ENCODE measurements around the gene HECW1.

The HECW1 gene

DNA sequence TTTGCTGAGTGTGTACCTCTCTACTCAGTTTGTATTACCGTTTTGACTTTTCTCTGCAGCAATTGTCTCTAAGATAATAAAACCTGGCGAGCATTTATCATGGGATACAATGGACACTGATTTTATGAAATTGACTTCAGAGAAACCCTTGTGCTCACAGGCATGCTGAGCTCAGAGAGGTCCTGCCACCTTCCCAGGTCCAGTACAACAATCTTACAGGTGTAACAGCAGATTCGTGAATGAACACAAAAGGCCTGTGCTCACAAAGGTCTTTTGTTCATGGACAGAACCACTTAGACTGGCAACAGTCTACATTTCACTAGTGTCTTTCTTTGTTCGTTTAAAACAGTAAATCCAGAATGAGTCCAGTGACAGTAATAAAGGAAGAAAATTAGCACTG is 43.2 kb downstream of the HECW1 start:
- Histone ChIP-seq H3K27ac (ENCODE audit: low read length) (no peak overlapping the region), H3K27me3 (ENCODE audit: control insufficient read depth, insufficient read depth, low read length) (no peaks in the 10 kb centered on the region), H3K36me3 (ENCODE audit: control insufficient read depth, low read depth, low read length) (no peaks in the 10 kb centered on the region), H3K4me3 (ENCODE audit: low read length) (no peak overlapping the region), H3K9ac (ENCODE audit: low read length) (no peak overlapping the region), H3K9me3 (ENCODE audit: control insufficient read depth, low read depth, low read length) (no peaks in the 10 kb centered on the region), H3K4me1 (ENCODE audit: control insufficient read depth, low read depth, low read length) (no peaks in the 10 kb centered on the region)

DNA sequence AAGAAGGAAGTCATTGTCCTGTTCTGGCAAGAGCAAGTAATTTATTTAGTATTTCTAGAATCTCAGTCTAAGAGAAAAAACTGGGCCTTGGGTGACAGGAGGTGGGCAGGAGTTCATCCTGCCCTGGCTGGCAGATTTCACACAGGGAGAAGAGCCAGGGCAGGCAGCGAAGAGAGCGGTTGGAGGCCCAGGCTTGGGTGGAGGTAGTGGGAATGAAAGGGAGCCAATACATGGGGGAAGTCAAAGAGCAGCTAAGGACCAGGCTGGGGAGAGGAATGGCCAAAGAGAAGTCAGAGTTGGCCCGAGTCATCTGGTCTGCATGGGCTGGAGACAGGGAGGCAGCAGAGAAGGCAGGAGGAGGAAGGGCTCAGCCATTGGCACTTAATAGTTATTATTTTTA is 51.4 kb downstream of the HECW1 start:
- Histone ChIP-seq H3K4me3 (ENCODE audit: low read length) (no peak overlapping the region), H3K27ac (ENCODE audit: low read length) (no peak overlapping the region), H3K4me1 (ENCODE audit: control insufficient read depth, low read depth, low read length) (no peaks in the 10 kb centered on the region), H3K9me3 (ENCODE audit: control insufficient read depth, low read depth, low read length) (no peaks in the 10 kb centered on the region), H3K36me3 (ENCODE audit: control insufficient read depth, low read depth, low read length) (no peaks in the 10 kb centered on the region), H3K27me3 (ENCODE audit: control insufficient read depth, insufficient read depth, low read length) (no peaks in the 10 kb centered on the region), H3K9ac (ENCODE audit: low read length) (no peak overlapping the region)

DNA sequence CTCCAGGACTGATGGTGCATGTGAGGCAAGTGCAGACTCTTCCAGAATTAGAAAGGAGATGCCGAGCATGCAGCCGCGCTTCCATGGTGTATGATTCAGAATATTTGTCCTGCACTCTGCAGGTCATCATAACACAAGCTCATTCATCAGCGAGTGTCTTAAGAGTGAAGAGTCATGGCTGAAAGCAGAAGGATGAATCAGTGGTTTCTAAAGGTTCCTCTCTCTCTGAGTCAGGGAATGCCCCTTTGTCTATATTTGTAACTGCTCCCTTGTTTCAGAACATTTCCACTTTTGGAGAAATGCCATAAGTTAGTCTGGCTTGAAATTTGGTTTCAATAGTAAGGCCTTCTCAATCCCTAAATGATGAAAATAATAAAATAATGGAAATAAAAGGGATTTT is 52.3 kb downstream of the HECW1 start:
- Histone ChIP-seq H3K27ac (ENCODE audit: low read length) (no peak overlapping the region), H3K9ac (ENCODE audit: low read length) (no peak overlapping the region), H3K36me3 (ENCODE audit: control insufficient read depth, low read depth, low read length) (no peaks in the 10 kb centered on the region), H3K4me3 (ENCODE audit: low read length) (no peak overlapping the region), H3K9me3 (ENCODE audit: control insufficient read depth, low read depth, low read length) (no peaks in the 10 kb centered on the region), H3K27me3 (ENCODE audit: control insufficient read depth, insufficient read depth, low read length) (no peaks in the 10 kb centered on the region), H3K4me1 (ENCODE audit: control insufficient read depth, low read depth, low read length) (no peaks in the 10 kb centered on the region)

DNA sequence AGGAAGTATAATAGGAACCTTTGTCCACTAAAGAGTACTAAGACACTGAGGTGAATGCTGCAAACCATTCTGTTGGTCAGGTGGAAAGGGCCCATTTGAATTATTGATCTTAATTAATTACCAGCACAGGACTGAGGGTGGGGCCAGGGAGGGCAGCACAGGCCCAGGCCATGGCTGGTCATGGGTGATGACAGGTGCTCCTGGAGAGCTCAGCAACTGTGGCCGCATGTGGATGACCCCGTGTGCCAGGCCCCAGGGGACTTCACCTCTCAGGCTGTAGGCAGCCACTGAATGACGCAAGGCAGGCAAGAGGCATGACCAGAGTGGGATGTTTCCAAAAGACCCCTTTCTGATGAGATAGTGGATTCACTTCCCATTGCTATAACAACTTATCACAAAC is 54.2 kb downstream of the HECW1 start:
- H3K9ac ChIP-seq (ENCODE audit: low read length) = no peak overlapping the region
- H3K4me1 ChIP-seq (ENCODE audit: control insufficient read depth, low read depth, low read length) = peaks cover 11% of the 10 kb centered on the region
- no peaks in the 10 kb centered on the region for H3K36me3 ChIP-seq (ENCODE audit: control insufficient read depth, low read depth, low read length)
- H3K27me3 ChIP-seq (ENCODE audit: control insufficient read depth, insufficient read depth, low read length) = no peaks in the 10 kb centered on the region
- no peak overlapping the region for H3K27ac ChIP-seq (ENCODE audit: low read length)
- H3K4me3 ChIP-seq (ENCODE audit: low read length) = no peak overlapping the region
- H3K9me3 ChIP-seq (ENCODE audit: control insufficient read depth, low read depth, low read length) = no peaks in the 10 kb centered on the region

DNA sequence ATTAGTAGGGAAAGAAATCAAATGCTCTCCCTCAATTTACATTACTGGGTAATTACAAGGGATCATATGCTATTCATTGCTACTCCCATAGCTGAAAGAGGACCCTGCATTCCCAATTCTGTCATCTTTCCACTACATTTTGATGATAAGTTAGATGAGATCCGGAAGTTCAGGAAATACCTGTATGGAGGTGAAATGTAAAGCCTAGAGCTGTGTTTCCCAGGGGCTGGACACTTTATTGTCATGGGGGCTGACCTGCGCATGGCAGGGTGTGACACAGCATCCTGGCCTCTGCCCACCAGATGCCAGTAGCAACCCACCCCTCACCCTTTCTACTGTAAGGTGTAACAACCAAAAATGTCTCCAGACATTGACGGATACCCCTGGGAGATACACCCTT is 56.6 kb downstream of the HECW1 start:
- Histone ChIP-seq H3K4me1 (ENCODE audit: control insufficient read depth, low read depth, low read length) (peaks cover 11% of the 10 kb centered on the region), H3K27ac (ENCODE audit: low read length) (no peak overlapping the region), H3K27me3 (ENCODE audit: control insufficient read depth, insufficient read depth, low read length) (no peaks in the 10 kb centered on the region), H3K9ac (ENCODE audit: low read length) (no peak overlapping the region), H3K4me3 (ENCODE audit: low read length) (no peak overlapping the region), H3K36me3 (ENCODE audit: control insufficient read depth, low read depth, low read length) (no peaks in the 10 kb centered on the region), H3K9me3 (ENCODE audit: control insufficient read depth, low read depth, low read length) (no peaks in the 10 kb centered on the region)

DNA sequence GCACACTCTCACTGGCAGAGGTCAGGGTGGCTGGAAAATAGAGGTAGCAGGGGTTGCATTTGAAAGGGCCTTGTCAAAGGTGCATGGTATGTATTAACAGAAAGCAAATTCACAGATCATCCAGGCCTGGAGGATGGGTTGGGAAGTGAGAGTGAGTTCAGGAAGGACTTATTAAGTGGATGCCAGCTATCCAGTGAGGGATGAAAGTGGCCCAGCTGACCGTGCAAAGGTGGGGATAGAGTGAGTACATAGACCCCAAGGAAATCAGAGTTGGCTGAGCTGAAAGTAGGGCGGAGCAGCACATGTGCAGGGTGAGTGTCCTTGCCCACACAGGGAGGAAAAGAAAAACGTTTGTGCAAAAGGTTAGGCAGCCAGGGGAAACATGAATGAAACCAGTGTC is 58.1 kb downstream of the HECW1 start:
- no peaks in the 10 kb centered on the region for H3K9me3 ChIP-seq (ENCODE audit: control insufficient read depth, low read depth, low read length)
- H3K27me3 ChIP-seq (ENCODE audit: control insufficient read depth, insufficient read depth, low read length) = no peaks in the 10 kb centered on the region
- H3K36me3 ChIP-seq (ENCODE audit: control insufficient read depth, low read depth, low read length) = no peaks in the 10 kb centered on the region
- H3K4me1 ChIP-seq (ENCODE audit: control insufficient read depth, low read depth, low read length) = peaks cover 11% of the 10 kb centered on the region
- no peak overlapping the region for H3K9ac ChIP-seq (ENCODE audit: low read length)
- no peak overlapping the region for H3K27ac ChIP-seq (ENCODE audit: low read length)
- H3K4me3 ChIP-seq (ENCODE audit: low read length) = no peak overlapping the region

GRCh38 chr7:43175570-43176200 is 63.2 kb downstream of the HECW1 start:
- H3K36me3 ChIP-seq (ENCODE audit: control insufficient read depth, low read depth, low read length) = no peaks in the 10 kb centered on the region
- no peak overlapping the region for H3K9ac ChIP-seq (ENCODE audit: low read length)
- H3K9me3 ChIP-seq (ENCODE audit: control insufficient read depth, low read depth, low read length) = no peaks in the 10 kb centered on the region
- no peaks in the 10 kb centered on the region for H3K27me3 ChIP-seq (ENCODE audit: control insufficient read depth, insufficient read depth, low read length)
- peaks cover 6% of the 10 kb centered on the region for H3K4me1 ChIP-seq (ENCODE audit: control insufficient read depth, low read depth, low read length)
- H3K4me3 ChIP-seq (ENCODE audit: low read length) = no peak overlapping the region
- no peak overlapping the region for H3K27ac ChIP-seq (ENCODE audit: low read length)

- Histone ChIP-seq H3K36me3 (ENCODE audit: control insufficient read depth, low read depth, low read length) (no peaks in the 10 kb centered on the region), H3K9ac (ENCODE audit: low read length) (no peak overlapping the region), H3K27me3 (ENCODE audit: control insufficient read depth, insufficient read depth, low read length) (no peaks in the 10 kb centered on the region)
These were observed 66.9 kb downstream of the HECW1 start for GRCh38 chr7:43179393-43179792.

DNA sequence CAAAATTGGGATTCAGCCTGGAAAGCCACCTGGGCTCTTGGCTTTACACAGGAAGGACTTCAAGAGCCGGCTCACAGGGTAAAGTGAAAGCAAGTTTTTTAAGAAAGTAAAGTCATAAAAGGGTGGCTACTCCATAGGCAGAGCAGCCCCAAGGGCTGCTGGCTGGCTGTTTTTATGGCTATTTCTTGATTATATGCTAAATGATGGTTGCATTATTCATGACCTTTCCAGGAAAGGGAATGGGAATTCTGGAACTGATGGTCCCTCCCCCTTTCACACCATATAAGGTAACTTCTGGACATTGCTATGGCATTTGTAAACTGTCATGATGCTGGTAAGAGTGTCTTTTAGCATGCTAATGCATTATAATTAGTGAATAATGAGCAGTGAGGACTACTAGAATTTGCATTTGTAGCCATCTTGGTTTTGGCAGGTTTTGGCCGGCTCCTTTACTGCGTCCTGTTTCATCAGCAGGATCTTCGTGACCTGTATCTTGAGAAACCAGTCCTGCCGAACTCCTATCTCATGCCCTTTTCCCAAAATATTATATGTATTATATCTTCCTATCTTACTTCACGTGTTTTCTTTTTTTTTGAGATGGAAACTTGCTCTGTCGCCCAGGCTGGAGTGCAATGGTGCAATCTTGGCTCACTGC is 80.5 kb downstream of the HECW1 start:
- no peak overlapping the region for H3K9ac ChIP-seq (ENCODE audit: low read length)
- H3K27me3 ChIP-seq (ENCODE audit: control insufficient read depth, insufficient read depth, low read length) = no peaks in the 10 kb centered on the region
- peaks cover 26% of the 10 kb centered on the region for H3K4me1 ChIP-seq (ENCODE audit: control insufficient read depth, low read depth, low read length)
- H3K9me3 ChIP-seq (ENCODE audit: control insufficient read depth, low read depth, low read length) = no peaks in the 10 kb centered on the region
- no peak overlapping the region for H3K27ac ChIP-seq (ENCODE audit: low read length)
- H3K36me3 ChIP-seq (ENCODE audit: control insufficient read depth, low read depth, low read length) = no peaks in the 10 kb centered on the region
- no peak overlapping the region for H3K4me3 ChIP-seq (ENCODE audit: low read length)

More at GRCh38 chr7:43179393-43179792, 66.9 kb downstream of the HECW1 start:
- H3K9me3 ChIP-seq (ENCODE audit: control insufficient read depth, low read depth, low read length) = no peaks in the 10 kb centered on the region
- no peak overlapping the region for H3K4me3 ChIP-seq (ENCODE audit: low read length)
- H3K4me1 ChIP-seq (ENCODE audit: control insufficient read depth, low read depth, low read length) = no peaks in the 10 kb centered on the region
- H3K27ac ChIP-seq (ENCODE audit: low read length) = no peak overlapping the region

DNA sequence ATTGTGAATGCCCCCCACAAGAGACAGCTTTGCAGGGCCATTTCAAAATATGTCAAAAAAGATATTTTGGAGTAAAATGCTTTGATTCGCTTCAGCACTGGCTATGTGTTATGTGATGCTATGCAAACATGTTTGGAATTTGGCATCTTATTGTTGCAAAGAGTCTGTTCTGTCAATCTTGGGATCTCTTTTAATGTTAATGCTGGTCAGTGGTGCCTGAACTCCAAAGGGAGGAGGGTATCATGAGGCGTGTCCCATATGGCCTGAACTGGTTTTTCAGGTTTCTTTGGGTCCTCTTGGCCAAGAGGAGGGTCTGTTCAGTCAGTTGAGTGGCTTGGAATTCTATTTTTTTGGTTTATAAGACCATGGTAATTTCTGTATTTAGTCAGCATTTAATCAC is 81.4 kb downstream of the HECW1 start:
- H3K9me3 ChIP-seq (ENCODE audit: control insufficient read depth, low read depth, low read length) = no peaks in the 10 kb centered on the region
- H3K27ac ChIP-seq (ENCODE audit: low read length) = no peak overlapping the region
- no peak overlapping the region for H3K9ac ChIP-seq (ENCODE audit: low read length)
- no peak overlapping the region for H3K4me3 ChIP-seq (ENCODE audit: low read length)
- no peaks in the 10 kb centered on the region for H3K27me3 ChIP-seq (ENCODE audit: control insufficient read depth, insufficient read depth, low read length)
- H3K36me3 ChIP-seq (ENCODE audit: control insufficient read depth, low read depth, low read length) = no peaks in the 10 kb centered on the region
- peaks cover 33% of the 10 kb centered on the region for H3K4me1 ChIP-seq (ENCODE audit: control insufficient read depth, low read depth, low read length)

DNA sequence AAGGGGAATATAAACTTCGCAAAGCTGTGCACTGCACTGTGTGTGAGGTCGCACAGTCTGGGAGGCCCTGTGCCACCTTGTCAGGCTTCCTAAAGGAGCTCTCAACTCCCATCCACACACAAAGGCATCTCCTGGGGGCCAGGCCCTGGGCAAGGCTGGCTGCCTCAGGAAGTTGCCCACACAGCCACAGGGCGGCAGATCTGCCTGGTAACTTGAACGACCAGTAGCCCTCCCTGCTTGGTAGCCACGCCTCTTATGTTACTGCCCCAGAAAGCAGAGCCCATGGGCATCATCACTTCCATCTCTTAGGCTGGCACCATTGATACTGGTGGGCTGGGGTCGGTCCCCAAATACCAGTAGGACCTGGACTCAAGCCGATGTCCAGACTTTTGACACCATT is 82.8 kb downstream of the HECW1 start:
- Histone ChIP-seq H3K27ac (ENCODE audit: low read length) (no peak overlapping the region), H3K36me3 (ENCODE audit: control insufficient read depth, low read depth, low read length) (no peaks in the 10 kb centered on the region), H3K9me3 (ENCODE audit: control insufficient read depth, low read depth, low read length) (no peaks in the 10 kb centered on the region), H3K4me1 (ENCODE audit: control insufficient read depth, low read depth, low read length) (peaks cover 35% of the 10 kb centered on the region), H3K4me3 (ENCODE audit: low read length) (no peak overlapping the region), H3K9ac (ENCODE audit: low read length) (no peak overlapping the region), H3K27me3 (ENCODE audit: control insufficient read depth, insufficient read depth, low read length) (no peaks in the 10 kb centered on the region)

- H3K27me3 ChIP-seq (ENCODE audit: control insufficient read depth, insufficient read depth, low read length) = no peaks in the 10 kb centered on the region
- H3K9me3 ChIP-seq (ENCODE audit: control insufficient read depth, low read depth, low read length) = no peaks in the 10 kb centered on the region
- peaks cover 35% of the 10 kb centered on the region for H3K4me1 ChIP-seq (ENCODE audit: control insufficient read depth, low read depth, low read length)
- no peak overlapping the region for H3K27ac ChIP-seq (ENCODE audit: low read length)
- no peaks in the 10 kb centered on the region for H3K36me3 ChIP-seq (ENCODE audit: control insufficient read depth, low read depth, low read length)
- H3K9ac ChIP-seq (ENCODE audit: low read length) = no peak overlapping the region
- H3K4me3 ChIP-seq (ENCODE audit: low read length) = no peak overlapping the region
These were observed 83.3 kb downstream of the HECW1 start for GRCh38 chr7:43195768-43196167.

Data from iPS-18a (cell line).